ENCODE measurements around the gene ENTPD3.
A peak's percentile ranks its signal among the peaks of the same experiment; 100 is the strongest.

Gene ENTPD3

GRCh38 chr3:40382617-40382979, 4.4 kb upstream of the ENTPD3 start:
- Mint-ChIP-seq H3K4me1 (ENCODE audit: low read depth) (peaks cover 10% of the 10 kb centered on the region), H3K9me3 (peaks cover 6% of the 10 kb centered on the region), H3K4me3 (no peak overlapping the region), H3K36me3 (ENCODE audit: low read depth) (no peaks in the 10 kb centered on the region), H3K27ac (no peak overlapping the region), H3K27me3 (ENCODE audit: low read depth) (peaks cover 9% of the 10 kb centered on the region)
- peak; percentile 10 for DNase-seq (ENCODE audit: low spot score)

- peaks cover 30% of the 10 kb centered on the region for H3K27me3 Mint-ChIP-seq (ENCODE audit: low read depth)
- no peaks in the 10 kb centered on the region for H3K9me3 Mint-ChIP-seq
- H3K36me3 Mint-ChIP-seq (ENCODE audit: low read depth) = no peaks in the 10 kb centered on the region
- peak overlapping the region; percentile 72 for H3K4me3 Mint-ChIP-seq
- peaks cover 4% of the 10 kb centered on the region for H3K4me1 Mint-ChIP-seq (ENCODE audit: low read depth)
- no peak for DNase-seq (ENCODE audit: low spot score)
- no peak overlapping the region for H3K27ac Mint-ChIP-seq
Measured at GRCh38 chr3:40386213-40386612, 771 bp upstream of the ENTPD3 start.

- Mint-ChIP-seq H3K27ac (no peak overlapping the region), H3K4me1 (ENCODE audit: low read depth) (peaks cover 4% of the 10 kb centered on the region), H3K9me3 (no peaks in the 10 kb centered on the region), H3K4me3 (no peak overlapping the region), H3K27me3 (ENCODE audit: low read depth) (peaks cover 30% of the 10 kb centered on the region), H3K36me3 (ENCODE audit: low read depth) (peaks cover 2% of the 10 kb centered on the region)
- DNase-seq (ENCODE audit: low spot score) = no peak
Measured at GRCh38 chr3:40387895-40388254, 891 bp downstream of the ENTPD3 start.

GRCh38 chr3:40396406-40396805, 9.4 kb downstream of the ENTPD3 start:
- Mint-ChIP-seq H3K36me3 (ENCODE audit: low read depth) (peaks cover 2% of the 10 kb centered on the region), H3K4me1 (ENCODE audit: low read depth) (no peaks in the 10 kb centered on the region)

GRCh38 chr3:40397129-40397528, 10.1 kb downstream of the ENTPD3 start:
- Mint-ChIP-seq H3K4me3 (no peak overlapping the region), H3K4me1 (ENCODE audit: low read depth) (no peaks in the 10 kb centered on the region), H3K9me3 (no peaks in the 10 kb centered on the region), H3K27me3 (ENCODE audit: low read depth) (no peaks in the 10 kb centered on the region), H3K36me3 (ENCODE audit: low read depth) (no peaks in the 10 kb centered on the region), H3K27ac (no peak overlapping the region)
- no peak for DNase-seq (ENCODE audit: low spot score)

More at GRCh38 chr3:40396406-40396805, 9.4 kb downstream of the ENTPD3 start:
- Mint-ChIP-seq H3K9me3 (no peaks in the 10 kb centered on the region), H3K4me3 (no peak overlapping the region), H3K27ac (no peak overlapping the region), H3K27me3 (ENCODE audit: low read depth) (no peaks in the 10 kb centered on the region)
- DNase-seq (ENCODE audit: low spot score) = no peak

- Mint-ChIP-seq H3K36me3 (ENCODE audit: low read depth) (no peaks in the 10 kb centered on the region), H3K4me1 (ENCODE audit: low read depth) (no peaks in the 10 kb centered on the region), H3K27me3 (ENCODE audit: low read depth) (no peaks in the 10 kb centered on the region), H3K27ac (no peak overlapping the region), H3K4me3 (no peak overlapping the region), H3K9me3 (no peaks in the 10 kb centered on the region)
- DNase-seq (ENCODE audit: low spot score) = no peak
Measured at GRCh38 chr3:40397912-40398311, 10.9 kb downstream of the ENTPD3 start.

GRCh38 chr3:40398346-40398745, 11.4 kb downstream of the ENTPD3 start:
- Mint-ChIP-seq H3K4me3 (no peak overlapping the region), H3K9me3 (no peaks in the 10 kb centered on the region), H3K4me1 (ENCODE audit: low read depth) (no peaks in the 10 kb centered on the region), H3K27me3 (ENCODE audit: low read depth) (no peaks in the 10 kb centered on the region), H3K27ac (no peak overlapping the region), H3K36me3 (ENCODE audit: low read depth) (no peaks in the 10 kb centered on the region)
- DNase-seq (ENCODE audit: low spot score) = no peak

- H3K27ac Mint-ChIP-seq = no peak overlapping the region
- H3K9me3 Mint-ChIP-seq = no peaks in the 10 kb centered on the region
- DNase-seq (ENCODE audit: low spot score) = no peak
- H3K36me3 Mint-ChIP-seq (ENCODE audit: low read depth) = no peaks in the 10 kb centered on the region
- no peaks in the 10 kb centered on the region for H3K27me3 Mint-ChIP-seq (ENCODE audit: low read depth)
- H3K4me3 Mint-ChIP-seq = no peak overlapping the region
- H3K4me1 Mint-ChIP-seq (ENCODE audit: low read depth) = no peaks in the 10 kb centered on the region
Measured at GRCh38 chr3:40404591-40405198, 17.7 kb downstream of the ENTPD3 start.

GRCh38 chr3:40407007-40407406, 20.0 kb downstream of the ENTPD3 start:
- H3K36me3 Mint-ChIP-seq (ENCODE audit: low read depth) = no peaks in the 10 kb centered on the region
- DNase-seq (ENCODE audit: low spot score) = no peak
- H3K27ac Mint-ChIP-seq = no peak overlapping the region
- no peaks in the 10 kb centered on the region for H3K4me1 Mint-ChIP-seq (ENCODE audit: low read depth)
- H3K27me3 Mint-ChIP-seq (ENCODE audit: low read depth) = no peaks in the 10 kb centered on the region
- H3K4me3 Mint-ChIP-seq = no peak overlapping the region
- no peaks in the 10 kb centered on the region for H3K9me3 Mint-ChIP-seq

- Mint-ChIP-seq H3K27ac (no peak overlapping the region), H3K4me1 (ENCODE audit: low read depth) (no peaks in the 10 kb centered on the region), H3K27me3 (ENCODE audit: low read depth) (peaks cover 1% of the 10 kb centered on the region), H3K36me3 (ENCODE audit: low read depth) (no peaks in the 10 kb centered on the region), H3K9me3 (no peaks in the 10 kb centered on the region), H3K4me3 (no peak overlapping the region)
- DNase-seq (ENCODE audit: low spot score) = no peak
Measured at GRCh38 chr3:40407611-40408010, 20.6 kb downstream of the ENTPD3 start.

- Mint-ChIP-seq H3K27ac (no peak overlapping the region), H3K9me3 (no peaks in the 10 kb centered on the region), H3K4me1 (ENCODE audit: low read depth) (no peaks in the 10 kb centered on the region), H3K4me3 (no peak overlapping the region), H3K27me3 (ENCODE audit: low read depth) (peaks cover 17% of the 10 kb centered on the region), H3K36me3 (ENCODE audit: low read depth) (no peaks in the 10 kb centered on the region)
- DNase-seq (ENCODE audit: low spot score) = no peak
Measured at GRCh38 chr3:40414270-40414669, 27.3 kb downstream of the ENTPD3 start.

GRCh38 chr3:40417845-40418543, 31.0 kb downstream of the ENTPD3 start:
- Mint-ChIP-seq H3K4me1 (ENCODE audit: low read depth) (no peaks in the 10 kb centered on the region), H3K36me3 (ENCODE audit: low read depth) (no peaks in the 10 kb centered on the region), H3K9me3 (no peaks in the 10 kb centered on the region), H3K4me3 (no peak overlapping the region), H3K27ac (no peak overlapping the region), H3K27me3 (ENCODE audit: low read depth) (peaks cover 12% of the 10 kb centered on the region)
- no peak for DNase-seq (ENCODE audit: low spot score)

- Mint-ChIP-seq H3K4me1 (ENCODE audit: low read depth) (no peaks in the 10 kb centered on the region), H3K27ac (no peak overlapping the region)
- DNase-seq (ENCODE audit: low spot score) = no peak
Measured at GRCh38 chr3:40422861-40423260, 35.9 kb downstream of the ENTPD3 start.

GRCh38 chr3:40427045-40427669, 40.2 kb downstream of the ENTPD3 start:
- no peaks in the 10 kb centered on the region for H3K9me3 Mint-ChIP-seq
- H3K36me3 Mint-ChIP-seq (ENCODE audit: low read depth) = no peaks in the 10 kb centered on the region
- H3K27ac Mint-ChIP-seq = no peak overlapping the region
- H3K4me1 Mint-ChIP-seq (ENCODE audit: low read depth) = no peaks in the 10 kb centered on the region
- no peak overlapping the region for H3K4me3 Mint-ChIP-seq
- no peaks in the 10 kb centered on the region for H3K27me3 Mint-ChIP-seq (ENCODE audit: low read depth)
- no peak for DNase-seq (ENCODE audit: low spot score)

More at GRCh38 chr3:40422861-40423260, 35.9 kb downstream of the ENTPD3 start:
- H3K27me3 Mint-ChIP-seq (ENCODE audit: low read depth) = no peaks in the 10 kb centered on the region
- no peaks in the 10 kb centered on the region for H3K9me3 Mint-ChIP-seq
- H3K36me3 Mint-ChIP-seq (ENCODE audit: low read depth) = no peaks in the 10 kb centered on the region
- H3K4me3 Mint-ChIP-seq = no peak overlapping the region

Measured in T-helper 2 cell treated with Interferon-gamma antibody and Interleukin-4, amounts not matched to agents 5 μg/mL and 100 μg/mL, for 36 hours (primary cell).